ENCODE results near the gene RASGRF2.

The RASGRF2 gene

DNA sequence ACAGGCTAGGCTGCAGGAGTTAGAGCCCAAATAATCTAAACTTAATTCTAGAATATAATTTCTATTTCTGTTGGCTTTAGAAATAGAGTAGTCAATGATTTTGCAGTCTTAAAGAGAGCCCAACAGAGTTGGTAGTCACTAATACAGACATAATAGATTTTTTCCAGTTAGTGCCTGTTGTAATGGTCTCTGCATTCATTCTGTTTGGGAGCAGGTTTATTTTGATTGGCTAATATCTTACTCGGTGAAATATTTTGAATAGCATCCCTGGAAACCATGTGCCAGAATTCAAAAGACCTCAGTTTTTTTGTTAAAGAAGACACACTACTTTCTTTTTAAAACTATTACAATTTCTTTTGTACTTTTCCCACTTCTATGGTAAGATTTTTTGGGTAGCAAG is 107.2 kb downstream of the RASGRF2 start:
- DNase-seq (ENCODE audit: extremely low read depth, low read depth) = no peak
- TF ChIP-seq, protein P1, sequence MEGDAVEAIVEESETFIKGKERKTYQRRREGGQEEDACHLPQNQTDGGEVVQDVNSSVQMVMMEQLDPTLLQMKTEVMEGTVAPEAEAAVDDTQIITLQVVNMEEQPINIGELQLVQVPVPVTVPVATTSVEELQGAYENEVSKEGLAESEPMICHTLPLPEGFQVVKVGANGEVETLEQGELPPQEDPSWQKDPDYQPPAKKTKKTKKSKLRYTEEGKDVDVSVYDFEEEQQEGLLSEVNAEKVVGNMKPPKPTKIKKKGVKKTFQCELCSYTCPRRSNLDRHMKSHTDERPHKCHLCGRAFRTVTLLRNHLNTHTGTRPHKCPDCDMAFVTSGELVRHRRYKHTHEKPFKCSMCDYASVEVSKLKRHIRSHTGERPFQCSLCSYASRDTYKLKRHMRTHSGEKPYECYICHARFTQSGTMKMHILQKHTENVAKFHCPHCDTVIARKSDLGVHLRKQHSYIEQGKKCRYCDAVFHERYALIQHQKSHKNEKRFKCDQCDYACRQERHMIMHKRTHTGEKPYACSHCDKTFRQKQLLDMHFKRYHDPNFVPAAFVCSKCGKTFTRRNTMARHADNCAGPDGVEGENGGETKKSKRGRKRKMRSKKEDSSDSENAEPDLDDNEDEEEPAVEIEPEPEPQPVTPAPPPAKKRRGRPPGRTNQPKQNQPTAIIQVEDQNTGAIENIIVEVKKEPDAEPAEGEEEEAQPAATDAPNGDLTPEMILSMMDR (IDR thresholded peaks at IDR 0.05; ENCODE audit: low read depth, low read length, missing control alignments) = no peak
- no peak overlapping the region for H3K4me3 ChIP-seq (replicated peaks; ENCODE audit: low read depth, low read length)

GRCh38 chr5:81068063-81068462 is 107.9 kb downstream of the RASGRF2 start:
- TF ChIP-seq, protein P1 (IDR thresholded peaks at IDR 0.05; ENCODE audit: low read depth, low read length, missing control alignments) = no peak
- H3K4me3 ChIP-seq (replicated peaks; ENCODE audit: low read depth, low read length) = no peak overlapping the region
- no peak for DNase-seq (ENCODE audit: extremely low read depth, low read depth)

DNA sequence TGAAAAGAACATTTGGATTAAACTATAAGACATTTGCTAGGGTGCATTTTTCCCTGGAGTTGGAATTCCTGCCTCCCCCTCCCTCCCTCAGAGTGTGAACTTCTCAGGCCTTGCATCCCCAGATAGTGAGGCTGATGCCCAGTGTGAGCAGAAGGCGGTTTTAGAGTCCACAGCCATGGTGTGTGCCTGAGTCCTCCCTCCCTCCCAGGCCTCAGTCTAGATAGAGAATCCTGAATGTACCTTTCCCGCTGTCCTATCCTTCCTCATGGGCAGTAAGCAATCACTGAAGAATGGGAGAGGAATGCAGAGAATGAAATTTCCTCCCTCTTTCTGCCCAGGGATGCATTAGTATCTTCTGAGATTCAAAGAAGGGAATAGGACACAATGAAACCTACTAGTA is 108.5 kb downstream of the RASGRF2 start:
- DNase-seq (ENCODE audit: extremely low read depth, low read depth) = no peak
- TF ChIP-seq, protein P1 (IDR thresholded peaks at IDR 0.05; ENCODE audit: low read depth, low read length, missing control alignments) = no peak
- no peak overlapping the region for H3K4me3 ChIP-seq (replicated peaks; ENCODE audit: low read depth, low read length)

DNA sequence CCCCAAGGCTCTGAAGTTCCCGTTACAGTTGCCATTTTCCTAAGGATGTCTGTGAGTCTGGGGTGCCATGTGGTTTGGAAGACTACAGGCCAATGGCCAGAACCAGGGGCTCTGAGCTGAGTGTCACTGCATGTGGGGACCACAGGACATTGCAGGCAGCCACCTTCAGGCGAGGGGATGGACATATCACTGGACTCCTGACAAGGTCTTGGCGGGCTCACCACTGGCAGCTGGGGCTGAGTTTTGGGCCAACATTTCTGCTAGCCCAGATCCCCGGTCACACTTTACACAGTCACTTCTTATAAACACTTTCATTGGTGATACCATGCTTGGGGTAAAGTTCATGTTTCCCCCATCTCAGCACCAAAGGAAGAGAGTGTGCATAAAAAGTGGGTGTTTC is 109.8 kb downstream of the RASGRF2 start:
- H3K4me3 ChIP-seq (replicated peaks; ENCODE audit: low read depth, low read length) = no peak overlapping the region
- TF ChIP-seq, protein P1 (IDR thresholded peaks at IDR 0.05; ENCODE audit: low read depth, low read length, missing control alignments) = no peak
- DNase-seq (ENCODE audit: extremely low read depth, low read depth) = no peak

GRCh38 chr5:81070571-81071255 is 110.5 kb downstream of the RASGRF2 start:
- TF ChIP-seq, protein P1 (IDR thresholded peaks at IDR 0.05; ENCODE audit: low read depth, low read length, missing control alignments) = no peak
- H3K4me3 ChIP-seq (replicated peaks; ENCODE audit: low read depth, low read length) = no peak overlapping the region
- no peak for DNase-seq (ENCODE audit: extremely low read depth, low read depth)

DNA sequence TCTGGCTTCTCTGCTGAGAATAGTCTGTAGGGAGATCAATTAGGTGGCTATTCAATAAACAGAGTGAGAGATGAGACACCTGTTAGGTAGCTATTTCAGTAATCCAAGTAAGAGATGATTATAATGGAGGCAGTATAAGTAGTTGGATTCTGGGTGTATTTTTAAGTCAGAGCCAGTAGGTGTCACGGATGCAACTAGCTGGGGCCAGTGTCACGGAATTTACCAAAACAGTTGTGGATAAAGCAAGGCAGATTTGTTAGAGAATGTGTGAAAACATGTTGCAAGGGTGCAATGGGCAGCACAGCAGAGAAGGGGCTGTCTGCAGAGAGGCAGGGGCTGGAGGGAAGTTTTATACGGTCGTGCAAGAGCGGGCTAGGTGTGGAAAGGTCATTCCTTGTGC is 114.9 kb downstream of the RASGRF2 start:
- no peak overlapping the region for H3K4me3 ChIP-seq (replicated peaks; ENCODE audit: low read depth, low read length)
- no peak for DNase-seq (ENCODE audit: extremely low read depth, low read depth)
- TF ChIP-seq, protein P1 (IDR thresholded peaks at IDR 0.05; ENCODE audit: low read depth, low read length, missing control alignments) = no peak

DNA sequence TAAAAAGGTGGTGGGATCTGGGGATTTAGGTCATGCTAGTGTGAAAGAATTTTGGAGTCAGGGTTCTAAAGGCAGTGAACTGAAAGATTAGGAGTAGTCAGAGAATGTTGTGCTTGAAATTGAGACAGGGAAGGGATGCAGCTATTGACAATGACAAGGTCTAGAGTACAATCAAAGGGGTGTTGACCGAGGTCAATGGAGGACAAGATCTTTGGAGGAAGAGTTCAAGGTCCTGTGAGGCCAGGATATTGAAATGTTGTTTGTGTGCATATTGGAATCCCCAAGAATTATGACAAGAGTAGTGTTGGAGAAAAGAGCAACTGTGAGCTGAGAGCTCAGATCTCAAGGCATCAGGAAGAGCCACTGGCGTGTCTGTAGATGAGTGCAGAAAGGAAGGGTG is 116.9 kb downstream of the RASGRF2 start:
- TF ChIP-seq, protein P1 (IDR thresholded peaks at IDR 0.05; ENCODE audit: low read depth, low read length, missing control alignments) = no peak
- DNase-seq (ENCODE audit: extremely low read depth, low read depth) = no peak
- no peak overlapping the region for H3K4me3 ChIP-seq (replicated peaks; ENCODE audit: low read depth, low read length)

Data from HFF-Myc (cell line).